NCI-H1048 (cell line): ENCODE measurements around the gene LGI4.

Experiments
- DNase-seq: peaks from one replicate; lab custom pipeline; 2025; lab: John Stamatoyannopoulos, UW

The LGI4 gene

DNA sequence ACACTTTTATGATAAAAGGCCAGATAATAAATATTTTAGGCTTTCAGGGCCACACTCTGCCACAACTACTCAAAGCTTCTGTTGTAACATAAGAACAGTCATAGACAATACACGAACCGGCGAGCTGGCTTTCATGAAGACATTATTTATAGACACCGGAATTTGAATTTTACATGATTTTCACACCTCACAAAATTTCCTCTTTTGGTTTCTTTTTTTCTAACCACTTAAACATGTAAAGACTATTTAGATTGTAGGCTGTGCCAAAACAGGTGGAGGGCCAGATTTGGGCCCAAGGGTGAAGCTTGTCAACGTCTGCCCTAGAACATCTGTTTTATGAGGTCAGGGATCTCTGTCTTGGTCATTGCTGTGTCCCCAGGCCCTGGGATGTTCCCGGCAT is 48.9 kb downstream of the LGI4 start:
- DNase-seq, result no peak

DNA sequence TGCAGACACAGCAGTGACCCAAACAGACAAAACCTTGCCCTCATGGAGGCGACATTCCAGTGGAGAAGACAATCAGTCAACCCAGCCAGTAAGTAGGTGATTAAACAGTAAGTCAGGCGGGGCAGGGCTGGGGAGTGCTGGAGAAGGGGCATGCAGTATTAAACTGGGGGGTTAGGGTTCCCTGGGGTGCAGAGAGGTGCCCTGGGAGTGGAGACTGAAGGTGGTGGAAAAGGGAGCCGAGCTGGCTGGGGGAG is 50.4 kb downstream of the LGI4 start:
- no peak for DNase-seq

DNA sequence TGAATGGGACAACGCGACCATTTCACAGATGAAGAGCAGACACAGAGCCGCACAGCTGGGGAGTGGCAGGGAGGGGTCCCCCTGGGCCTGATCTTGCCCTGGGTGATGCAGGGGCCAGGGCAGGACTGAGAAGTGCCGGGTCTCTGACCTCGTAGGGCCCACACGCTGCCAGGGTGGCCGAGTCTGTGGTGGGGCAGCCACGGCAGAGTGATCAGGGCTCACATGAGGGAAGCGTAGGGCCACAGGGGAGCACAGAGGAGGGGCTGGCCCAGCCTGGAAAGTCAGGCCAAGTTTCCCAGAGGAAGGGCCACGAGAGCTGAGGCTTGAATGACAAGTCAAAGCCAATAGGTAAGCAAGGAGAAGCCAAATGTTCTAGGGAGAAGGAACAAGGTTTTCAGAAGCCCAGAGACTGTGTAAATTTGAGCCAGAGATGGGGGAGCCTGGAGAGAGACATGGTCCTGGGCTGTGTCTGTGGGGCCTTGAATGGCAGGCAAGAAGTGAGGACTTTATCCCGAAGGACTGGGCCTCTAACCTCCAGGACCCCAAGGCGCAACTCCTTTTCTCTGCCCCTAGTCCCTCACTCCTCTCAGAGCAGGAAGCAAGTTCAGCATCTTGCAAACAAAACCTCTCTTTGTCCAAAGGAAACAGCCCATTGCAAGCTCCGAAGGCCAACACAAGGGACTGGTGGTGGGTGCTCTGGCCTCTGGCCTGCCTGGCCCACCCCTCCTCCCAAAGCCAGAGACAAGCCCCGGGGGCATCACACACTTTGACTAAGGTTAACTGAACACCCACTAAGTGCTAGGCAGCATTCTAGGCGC is 51.0 kb downstream of the LGI4 start:
- DNase-seq, result no peak

DNA sequence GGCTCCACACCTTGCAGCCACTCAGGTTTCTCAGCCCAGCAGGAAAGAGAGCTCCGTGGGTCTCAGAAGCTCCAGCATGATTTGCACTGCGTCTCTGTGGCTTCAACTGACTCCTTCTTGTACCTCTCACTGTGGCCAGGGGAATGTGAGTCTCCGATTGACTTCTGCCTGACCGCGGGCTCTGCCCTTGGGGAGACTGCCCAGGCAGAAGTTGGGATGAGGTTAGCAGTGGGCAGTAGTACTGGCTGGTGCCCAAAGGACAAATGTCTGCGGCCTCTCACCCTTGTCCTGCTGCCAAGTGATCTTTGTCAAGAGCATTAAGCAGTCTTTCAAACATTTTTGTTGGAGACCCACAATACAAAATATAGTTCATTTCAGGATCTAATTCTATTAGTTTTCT is 53.7 kb downstream of the LGI4 start:
- no peak for DNase-seq

DNA sequence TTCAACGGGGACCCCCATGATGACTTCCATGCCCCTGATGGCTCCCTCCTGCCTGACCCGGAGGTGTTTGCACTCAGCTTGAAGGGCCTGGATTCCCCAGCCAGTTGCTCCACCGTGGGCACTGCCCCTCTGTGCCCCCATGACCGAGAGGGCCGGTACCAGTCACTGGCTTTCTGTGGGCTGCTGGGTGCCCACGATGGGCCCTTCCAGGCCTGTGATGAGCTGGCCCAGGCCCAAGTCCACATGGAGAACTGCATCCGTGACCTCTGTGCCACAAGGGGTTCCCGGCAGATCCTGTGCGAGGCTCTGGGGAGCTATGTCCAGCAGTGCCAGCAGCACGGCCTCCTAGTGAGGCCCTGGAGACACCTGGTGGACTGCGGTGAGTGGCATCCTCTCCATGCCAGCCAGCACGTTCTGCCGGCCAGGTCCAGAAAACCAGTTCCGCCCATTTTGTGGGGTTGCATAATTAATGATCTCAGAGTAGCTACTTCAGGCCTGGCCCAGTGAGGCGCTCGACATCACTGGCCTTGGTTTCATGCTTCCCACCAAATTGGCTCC is 54.2 kb downstream of the LGI4 start:
- no peak for DNase-seq

DNA sequence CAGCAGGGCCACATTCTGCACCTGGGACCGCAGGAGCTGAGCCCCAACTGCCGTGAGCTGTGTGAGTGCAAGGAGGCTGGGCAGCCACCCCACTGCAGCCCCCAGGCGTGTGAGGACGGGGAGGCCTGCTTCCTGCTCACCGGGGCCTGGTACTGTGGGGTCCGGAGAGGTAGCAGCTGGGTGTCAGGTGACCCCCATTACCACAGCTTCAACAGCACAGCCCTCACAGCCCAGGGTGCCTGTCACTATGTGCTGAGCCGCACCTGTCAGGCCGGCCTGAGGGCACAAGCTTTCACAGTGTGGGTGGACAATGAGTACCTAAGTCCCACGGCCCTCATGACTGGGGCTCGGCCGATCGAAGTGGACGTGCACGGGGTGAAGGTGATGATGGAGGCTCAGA is 55.0 kb downstream of the LGI4 start:
- no peak for DNase-seq

DNA sequence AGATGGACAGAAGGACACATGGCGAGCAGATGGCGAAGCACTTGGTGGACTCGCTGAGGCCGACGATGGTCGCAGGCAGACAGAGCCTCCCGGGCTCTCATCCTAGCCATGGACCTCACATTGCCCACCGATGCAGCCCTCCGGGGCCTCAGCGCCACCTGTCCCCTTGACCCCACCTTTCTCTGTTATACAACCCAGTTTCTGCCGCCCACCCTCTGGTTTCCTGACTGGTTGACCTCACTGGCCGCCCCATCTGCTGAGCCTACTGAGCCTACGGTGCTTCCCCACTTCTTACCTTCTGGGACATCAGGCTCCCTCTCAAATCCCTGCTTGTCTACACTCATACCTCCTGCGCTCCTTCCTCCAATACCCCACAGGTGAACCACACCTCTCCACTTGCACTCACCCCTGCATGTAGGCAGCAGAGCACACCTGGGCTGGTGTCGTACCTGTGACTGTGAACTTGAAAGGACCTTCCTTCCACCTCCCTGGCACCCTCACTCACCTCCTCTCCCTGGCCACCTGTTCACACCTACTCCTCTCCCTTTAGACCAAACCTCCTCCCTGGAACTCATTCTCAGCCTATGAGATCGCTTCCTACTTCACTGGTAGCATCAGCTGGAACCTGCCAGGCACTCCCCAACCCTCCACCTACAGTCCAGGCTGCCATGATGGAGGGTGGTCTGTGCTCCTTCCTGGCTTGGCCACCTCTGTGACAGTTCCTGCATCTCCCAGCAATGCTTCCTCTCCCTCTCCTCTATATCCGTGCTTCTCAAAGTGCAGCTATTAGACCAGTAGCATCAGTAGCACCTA is 57.2 kb downstream of the LGI4 start:
- DNase-seq, result no peak

DNA sequence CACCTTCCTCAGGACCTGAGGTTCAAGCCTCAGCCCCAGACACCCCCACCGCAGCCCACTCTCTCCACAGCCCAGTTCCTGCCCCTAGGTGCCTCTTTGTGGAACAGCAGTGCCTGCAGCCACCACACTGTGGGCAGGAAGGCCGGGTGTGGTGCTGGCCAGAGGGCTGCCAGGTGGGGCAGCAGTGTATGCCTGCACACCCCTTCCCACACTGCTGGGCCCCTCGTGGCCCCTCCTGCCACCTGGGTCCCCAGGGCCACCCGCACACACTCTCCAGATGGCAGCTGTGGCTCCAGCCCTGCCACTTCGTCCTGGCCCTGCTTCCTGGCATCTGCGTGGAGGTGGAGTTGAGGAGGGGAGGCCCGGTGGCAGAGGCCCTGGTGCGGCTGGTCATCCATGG is 58.2 kb downstream of the LGI4 start:
- DNase-seq, result no peak

DNA sequence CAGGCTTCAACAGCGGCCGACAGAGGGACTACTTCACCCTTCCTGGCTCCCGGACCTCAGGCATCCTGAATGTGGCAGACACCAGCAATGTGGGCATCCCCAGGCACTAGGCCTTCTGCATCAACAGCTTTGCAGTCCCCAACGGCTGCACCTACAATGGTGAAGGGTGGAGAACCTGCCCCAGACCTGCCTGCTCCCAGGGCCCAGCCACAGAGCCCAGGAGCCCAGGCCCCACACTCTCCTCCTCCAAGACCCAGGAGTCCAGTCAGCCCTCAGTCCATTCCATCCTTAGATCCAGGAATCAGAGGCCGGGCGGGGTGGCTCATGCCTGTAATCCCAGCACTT is 58.9 kb downstream of the LGI4 start:
- no peak for DNase-seq

DNA sequence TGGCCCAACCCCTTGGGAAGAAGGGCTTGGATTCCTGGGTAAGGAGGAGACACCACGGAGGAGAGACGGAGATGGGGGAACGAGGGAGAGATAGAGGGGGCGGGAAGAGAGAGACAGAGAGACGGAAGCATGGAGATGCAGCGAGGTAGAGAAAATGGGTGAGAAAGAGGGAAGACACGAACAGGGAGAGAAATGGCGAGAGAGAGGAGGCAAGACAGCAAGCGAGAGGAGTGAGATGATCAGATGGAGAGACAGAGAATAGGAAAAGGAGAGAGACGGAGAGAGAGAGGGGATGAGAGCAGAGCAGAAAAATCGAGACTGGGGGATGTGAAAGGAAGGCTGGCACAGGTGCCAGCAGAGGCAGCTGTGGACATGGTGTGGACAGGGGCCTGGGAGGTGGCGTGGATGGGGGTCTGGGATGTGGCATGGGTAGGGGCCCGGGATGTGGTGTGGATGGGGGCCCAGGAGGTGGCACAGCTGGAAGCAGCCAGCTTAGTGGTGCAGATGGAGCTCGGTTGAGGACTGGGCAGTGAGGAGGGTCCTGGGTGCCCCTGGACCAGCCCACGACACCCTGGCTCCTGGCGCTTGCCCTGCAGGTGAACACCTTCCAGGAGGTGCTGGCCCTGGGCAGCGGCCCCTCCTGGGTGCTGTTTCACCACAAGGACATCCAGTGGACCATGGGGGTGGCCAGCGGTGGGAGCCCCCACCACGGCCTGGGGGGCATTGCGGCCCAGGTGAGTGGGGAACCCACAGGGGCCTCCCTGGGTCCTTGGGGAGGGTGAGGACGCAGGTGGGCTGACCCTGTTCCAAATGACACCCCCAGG is 59.4 kb downstream of the LGI4 start:
- DNase-seq, result no peak
